Esophagus (tissue), 2 donors: ENCODE results near the gene KIRREL1. TPM values are rescaled to one million over a fixed set of nuclear protein-coding genes. Genes with fewer than 3 reads are reported as not detected.

Source experiments
- H3K27ac ChIP-seq, 2 donors: one replicate each; pipeline ENCODE4 v1.5.1; 2013; ENCODE audit warnings: low read depth in 2 of 2, mild to moderate bottlenecking in 2 of 2, inconsistent platforms in 1 of 2, low read length in 1 of 2, moderate library complexity in 1 of 2
- H3K27me3 ChIP-seq, 2 donors: one replicate each; pipeline ENCODE4 v1.6.1; 2013; ENCODE audit warnings: low read length in 2 of 2, control low read depth in 1 of 2, mild to moderate bottlenecking in 1 of 2; ENCODE audit not compliant: insufficient read depth in 2 of 2, control insufficient read depth in 1 of 2
- H3K36me3 ChIP-seq, 2 donors: one replicate each; pipeline ENCODE4 v1.6.1; 2013; ENCODE audit warnings: low read length in 1 of 2; ENCODE audit not compliant: control insufficient read depth in 2 of 2, insufficient read depth in 2 of 2
- H3K4me1 ChIP-seq, 2 donors: one replicate each; pipeline ENCODE4 v1.6.1; 2013; ENCODE audit warnings: low read length in 1 of 2; ENCODE audit not compliant: control insufficient read depth in 2 of 2, insufficient read depth in 2 of 2
- H3K4me3 ChIP-seq, 2 donors: one replicate each; pipeline ENCODE4 v1.5.1; 2013; ENCODE audit warnings: low read length in 2 of 2, mild to moderate bottlenecking in 2 of 2, low read depth in 1 of 2, moderate library complexity in 1 of 2
- H3K9me3 ChIP-seq, 2 donors: one replicate each; pipeline ENCODE4 v1.6.1; 2013; ENCODE audit warnings: mild to moderate bottlenecking in 2 of 2, low read depth in 1 of 2, low read length in 1 of 2, moderate library complexity in 1 of 2; ENCODE audit not compliant: control insufficient read depth in 2 of 2, insufficient read depth in 1 of 2
- WGBS, 2 donors: extraction: QIAGEN DNeasy Blood & Tissue Kit; methylation state at CpG; one replicate each; pipeline ENCODE4 v1.1.7; 2013; 5-methylcytosine and 5-hydroxymethylcytosine counted together
- polyA plus RNA-seq, 2 donors: library from polyadenylated mRNA; stranded (reverse); fragments of 200-250 nt; gene quantifications; one replicate each; pipeline ENCODE4 v1.2.3, GENCODE V29; 2013
- donor health status: healthy with polysubstance abuse.
- donor health status: Bipolar disorder and iron deficiency.

KIRREL1 gene
- polyA plus RNA-seq, 2 donors: 2.9 to 3.7 TPM

DNA sequence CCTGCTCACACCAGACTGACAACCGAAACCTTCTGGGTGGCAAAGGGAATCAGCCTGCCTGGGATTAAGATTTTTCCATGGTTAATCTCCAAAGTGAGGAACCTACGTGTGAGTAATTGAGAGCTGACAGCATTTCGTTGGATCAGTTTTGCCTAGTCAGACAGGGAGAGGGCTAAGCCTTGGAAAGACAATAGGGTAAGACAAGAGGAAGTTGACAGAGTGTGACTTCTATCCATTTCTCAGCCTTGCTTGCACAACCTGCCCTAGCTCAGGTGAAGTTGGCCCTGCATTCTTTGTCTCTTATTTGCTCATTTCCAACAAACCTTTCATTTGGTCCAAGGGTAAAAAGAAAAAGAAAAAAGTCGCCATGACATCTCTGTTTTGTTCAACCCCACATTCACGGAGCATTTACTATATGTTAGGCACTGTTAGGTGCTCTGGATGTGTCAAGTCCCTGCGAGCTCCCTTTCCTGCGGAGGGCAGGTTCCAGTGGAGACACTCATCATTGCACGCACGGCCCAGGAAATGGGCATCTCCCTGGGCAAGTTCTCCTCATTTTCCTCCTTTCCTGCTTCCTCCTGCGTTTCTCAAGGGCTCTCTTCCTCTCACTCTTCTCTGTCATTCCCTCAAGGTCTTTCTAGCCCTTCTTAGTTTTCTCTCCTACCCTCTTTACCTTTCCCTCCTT is 23.3 kb downstream of the KIRREL1 start:
- WGBS, 2 donors: 37 to 56% methylated on average over 10 of the region's 10 CpGs
- Histone ChIP-seq H3K4me3 (no peak overlapping the region), H3K27me3 (no peaks in the 10 kb centered on the region), H3K4me1 (peaks cover 2 to 8% of the 10 kb centered on the region in 2 donors), H3K9me3 (no peaks in the 10 kb centered on the region), H3K36me3 (no peaks in the 10 kb centered on the region), H3K27ac (peak overlapping the region; percentile 26 to 52)

- Histone ChIP-seq H3K27me3 (no peaks in the 10 kb centered on the region), H3K4me3 (no peak overlapping the region), H3K4me1 (peaks cover 2 to 11% of the 10 kb centered on the region in 2 donors), H3K36me3 (no peaks in the 10 kb centered on the region), H3K9me3 (no peaks in the 10 kb centered on the region), H3K27ac (peak overlapping the region; percentile 57 to 60)
- 72 to 83% methylated on average over 4 of the region's 4 CpGs for WGBS, 2 donors
These were observed 24.6 kb downstream of the KIRREL1 start for GRCh38 chr1:158017800-158018595.

DNA sequence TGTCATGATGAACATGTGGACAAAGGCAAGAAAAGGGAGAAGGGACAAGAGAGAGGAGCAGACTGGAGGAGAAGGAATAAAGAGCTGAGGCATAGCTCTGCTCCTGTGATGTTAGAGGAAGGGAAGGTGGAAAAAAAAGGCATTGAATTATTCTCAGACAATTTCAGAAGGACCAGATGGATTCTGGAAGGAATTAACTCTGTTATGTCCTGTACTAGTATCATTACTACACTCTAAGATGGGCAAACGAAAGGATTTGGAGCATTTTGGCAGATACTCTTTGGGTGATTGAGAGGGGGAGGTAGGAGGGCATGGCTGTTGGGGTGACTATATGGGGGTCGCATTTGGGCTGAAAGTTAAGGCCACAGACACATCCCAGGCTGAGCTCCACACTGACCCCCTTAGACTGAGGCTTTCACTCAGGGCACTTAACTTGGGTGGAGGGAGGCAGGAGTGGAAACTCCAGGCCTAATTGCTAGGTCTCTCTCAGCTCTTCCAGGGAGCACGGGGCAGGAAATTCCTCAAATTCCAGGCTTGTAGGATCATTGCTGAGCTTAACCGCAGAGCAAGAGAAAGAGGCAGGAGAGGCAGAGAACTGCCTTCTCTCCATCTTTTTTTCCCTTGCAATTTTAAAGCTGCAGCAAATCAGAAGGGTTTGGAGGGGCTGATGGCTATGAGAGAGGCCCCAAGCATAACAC is 25.9 kb downstream of the KIRREL1 start:
- no peaks in the 10 kb centered on the region for H3K27me3 ChIP-seq
- H3K36me3 ChIP-seq: no peaks in the 10 kb centered on the region
- WGBS, 2 donors: 21 to 34% methylated on average over 4 of the region's 4 CpGs
- H3K4me1 ChIP-seq: peaks cover 2 to 8% of the 10 kb centered on the region in 2 donors
- H3K27ac ChIP-seq: peak overlapping the region; percentile 67 to 68
- no peaks in the 10 kb centered on the region for H3K9me3 ChIP-seq
- H3K4me3 ChIP-seq: no peak overlapping the region

DNA sequence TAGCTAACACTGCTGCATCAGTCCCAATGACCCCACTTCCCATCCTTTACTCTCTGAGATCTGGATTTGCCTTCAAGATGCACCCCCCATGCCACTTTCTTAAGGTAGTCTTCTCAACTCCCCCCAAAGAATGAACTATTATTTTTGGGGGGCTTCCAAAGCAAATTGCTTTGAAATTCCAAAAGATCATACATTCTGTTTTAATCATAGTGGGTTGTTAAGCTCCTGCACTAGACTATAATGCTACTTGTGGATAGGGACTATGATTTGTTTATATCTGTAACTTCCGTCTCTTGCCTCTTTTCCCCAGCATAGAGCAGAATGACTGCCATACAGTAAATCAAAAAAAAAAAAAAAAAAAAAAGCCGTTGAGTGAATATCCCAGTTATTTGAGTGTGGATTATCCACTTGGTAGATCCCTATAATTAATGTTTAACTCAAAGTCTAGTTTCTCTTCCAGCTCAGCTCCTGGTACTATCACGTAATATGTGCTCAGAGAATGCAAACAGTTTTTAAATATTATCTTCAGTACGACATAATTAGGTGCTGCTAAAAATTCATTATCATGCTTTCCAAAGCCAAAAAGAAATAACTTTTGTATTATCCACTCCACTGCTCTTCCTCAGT is 26.9 kb downstream of the KIRREL1 start:
- Histone ChIP-seq H3K9me3 (no peaks in the 10 kb centered on the region), H3K36me3 (no peaks in the 10 kb centered on the region), H3K4me3 (no peak overlapping the region), H3K27ac (peak overlapping the region; percentile 57 to 67), H3K27me3 (no peaks in the 10 kb centered on the region), H3K4me1 (peaks cover 2 to 8% of the 10 kb centered on the region in 2 donors)
- WGBS, 2 donors: 52 to 61% methylated on average over 3 to 4 of the region's 4 CpGs

GRCh38 chr1:158020886-158021620 is 27.6 kb downstream of the KIRREL1 start:
- Histone ChIP-seq H3K4me3 (no peak overlapping the region), H3K27me3 (no peaks in the 10 kb centered on the region), H3K27ac (peak overlapping the region; percentile 35 to 39), H3K9me3 (no peaks in the 10 kb centered on the region), H3K4me1 (peaks cover 2 to 8% of the 10 kb centered on the region in 2 donors), H3K36me3 (no peaks in the 10 kb centered on the region)
- 37% methylated on average over 6 of the region's 6 CpGs for WGBS, 2 donors

GRCh38 chr1:158021721-158022120 is 28.3 kb downstream of the KIRREL1 start:
- no peak overlapping the region for H3K4me3 ChIP-seq
- no peaks in the 10 kb centered on the region for H3K27me3 ChIP-seq
- WGBS, 2 donors: 47% methylated on average over 2 of the region's 2 CpGs
- H3K4me1 ChIP-seq: peaks cover 2 to 8% of the 10 kb centered on the region in 2 donors
- no peaks in the 10 kb centered on the region for H3K9me3 ChIP-seq
- H3K36me3 ChIP-seq: no peaks in the 10 kb centered on the region
- peak overlapping the region; percentile 15 to 47 for H3K27ac ChIP-seq

GRCh38 chr1:158022554-158023312 is 29.3 kb downstream of the KIRREL1 start:
- H3K4me1 ChIP-seq: peaks cover 2 to 8% of the 10 kb centered on the region in 2 donors
- no peaks in the 10 kb centered on the region for H3K27me3 ChIP-seq
- H3K36me3 ChIP-seq: no peaks in the 10 kb centered on the region
- H3K4me3 ChIP-seq: no peak overlapping the region
- 36 to 43% methylated on average over 7 of the region's 7 CpGs for WGBS, 2 donors
- no peaks in the 10 kb centered on the region for H3K9me3 ChIP-seq
- H3K27ac ChIP-seq: peak overlapping the region; percentile 58 to 68

DNA sequence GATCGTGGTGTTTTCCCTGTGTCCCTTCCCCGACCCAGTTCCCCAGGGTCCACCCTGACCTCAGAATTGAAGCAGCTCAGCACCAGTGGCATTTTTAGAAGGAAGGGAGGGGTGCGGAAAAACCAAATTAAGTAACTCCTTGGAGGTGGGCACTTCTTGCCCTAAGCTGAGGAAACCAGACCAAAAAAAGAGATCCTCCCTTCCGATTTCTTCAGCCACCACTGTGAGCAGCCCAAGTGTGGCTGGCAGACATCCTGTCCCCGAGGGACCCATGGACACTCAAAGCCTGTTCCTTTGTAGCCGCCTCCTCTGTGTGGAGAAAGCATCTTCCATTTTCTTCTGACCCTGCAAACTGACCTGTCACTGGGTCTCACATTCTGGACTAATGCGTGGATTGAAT is 31.3 kb downstream of the KIRREL1 start:
- no peak overlapping the region for H3K4me3 ChIP-seq
- no peaks in the 10 kb centered on the region for H3K27me3 ChIP-seq
- no peak overlapping the region for H3K27ac ChIP-seq
- H3K4me1 ChIP-seq: peaks cover 0 to 2% of the 10 kb centered on the region in 2 donors
- 76 to 80% methylated on average over 7 of the region's 7 CpGs for WGBS, 2 donors
- H3K36me3 ChIP-seq: no peaks in the 10 kb centered on the region
- no peaks in the 10 kb centered on the region for H3K9me3 ChIP-seq
